HG02798 (cell line): ENCODE measurements around the gene AP1B1.
"Not testable (repeated sequence)": the region's sequence is repeated elsewhere in the genome, so short reads cannot be mapped to it uniquely, and the experiment has no call there.

Experiments
- ATAC-seq: cut with Tn5 transposase; IDR thresholded peaks from one replicate; pipeline ENCODE4 v1.9.1; 2021; ENCODE audit warnings: mild to moderate bottlenecking; ENCODE audit not compliant: unreplicated experiment, poor library complexity

The AP1B1 gene

GRCh38 chr22:29387921-29388758 lies at the start of gene AP1B1:
AP1B1 (minus strand) TSS chr22:29388570; CDS start chr22:29367243, 21,327 bp downstream.
- ATAC-seq = peak; percentile 94

DNA sequence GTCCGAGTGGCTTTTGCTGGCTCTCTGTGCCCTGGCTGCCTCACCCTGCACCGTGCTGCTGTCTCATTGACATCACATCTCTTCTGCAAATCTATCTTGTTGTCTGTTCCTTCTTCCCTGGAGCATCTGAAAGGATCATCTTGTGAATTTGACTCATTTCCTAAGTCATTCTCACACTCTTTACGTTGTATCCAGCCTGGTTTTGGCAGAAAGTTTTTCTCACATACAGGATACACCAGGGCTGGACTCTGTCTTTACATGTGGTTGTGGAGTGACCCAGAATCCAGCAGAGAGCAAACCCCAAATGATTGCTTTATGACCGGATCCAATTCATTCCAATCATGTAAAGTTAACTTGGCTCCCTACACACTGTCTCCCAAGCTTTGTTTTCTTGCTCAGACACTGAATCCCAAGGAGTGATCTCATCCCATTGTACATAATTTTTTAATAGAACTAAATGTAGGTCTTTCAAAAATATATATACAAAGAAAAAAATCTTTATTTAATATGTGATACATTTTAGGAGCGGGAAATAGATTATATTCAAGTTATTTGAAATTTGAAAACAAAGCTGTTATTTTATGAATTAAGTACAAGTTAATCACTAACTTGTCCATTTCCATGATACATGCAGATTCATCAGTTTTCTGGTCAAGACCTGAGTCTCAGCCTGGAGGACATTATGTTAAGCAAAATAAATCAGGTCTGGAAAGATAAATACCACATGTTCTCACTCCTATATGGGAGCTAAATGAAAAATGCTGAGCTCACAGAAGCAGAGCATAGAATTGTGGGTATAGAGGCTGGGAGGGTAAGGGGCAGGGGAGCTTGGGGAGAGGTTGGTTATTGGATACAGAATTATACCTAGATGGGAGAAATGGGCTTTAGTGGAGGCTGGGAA lies 47.1 kb upstream of the AP1B1 start:
- ATAC-seq = no peak

- ATAC-seq = no peak
Observed at GRCh38 chr22:29434288-29434687, 45.9 kb upstream of the AP1B1 start.

DNA sequence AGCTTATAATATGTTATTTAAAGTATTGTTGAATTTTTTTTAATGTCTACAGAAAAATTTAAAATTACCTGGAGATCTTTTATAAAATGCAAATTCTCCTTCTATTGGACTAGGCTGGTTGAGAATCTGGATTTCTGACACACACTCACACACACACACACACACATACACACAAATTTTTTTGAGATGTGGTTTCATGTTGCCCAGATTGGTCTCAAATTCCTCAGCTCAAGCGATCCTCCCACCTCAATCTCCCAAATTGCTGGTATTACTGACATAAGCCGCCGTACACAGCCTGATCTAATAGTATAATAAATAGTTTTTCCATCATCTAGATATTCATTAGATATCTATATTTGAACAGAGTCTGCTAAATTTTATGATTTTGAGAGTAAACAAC lies 45.5 kb upstream of the AP1B1 start:
- no peak for ATAC-seq

- no peak for ATAC-seq
Observed at GRCh38 chr22:29431986-29432385, 43.6 kb upstream of the AP1B1 start.

DNA sequence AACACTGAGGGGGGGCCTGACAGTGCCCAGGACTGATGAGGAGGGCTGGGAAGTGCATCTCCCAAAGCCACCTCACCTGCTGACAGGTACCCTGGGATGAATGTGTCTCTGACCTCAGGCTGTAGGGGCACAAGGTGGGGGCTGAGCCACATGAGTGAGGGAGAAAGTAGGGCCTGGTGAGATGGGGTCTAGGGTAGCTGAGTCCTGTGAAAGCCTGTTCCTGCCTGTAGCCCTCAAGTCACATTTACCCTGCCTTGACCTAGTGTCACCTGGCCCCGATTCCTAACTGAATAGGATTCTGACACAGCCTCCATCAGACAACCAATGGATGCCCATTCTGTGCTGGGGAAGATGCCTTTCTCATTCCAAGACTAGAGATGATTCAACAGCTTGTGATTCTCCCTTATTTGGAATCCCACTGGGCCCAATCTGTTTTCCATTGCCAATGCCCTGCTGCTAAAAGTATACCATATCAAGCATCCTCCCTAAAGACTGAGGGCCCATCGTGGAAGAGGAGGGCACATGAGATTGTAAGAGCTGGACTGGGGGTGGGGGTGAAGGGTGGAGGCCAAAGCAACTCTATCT lies 38.9 kb upstream of the AP1B1 start:
- no peak for ATAC-seq

- no peak for ATAC-seq
Observed at GRCh38 chr22:29426476-29426875, 38.1 kb upstream of the AP1B1 start.

GRCh38 chr22:29418704-29419103 lies 30.3 kb upstream of the AP1B1 start:
- ATAC-seq = not testable (repeated sequence)

DNA sequence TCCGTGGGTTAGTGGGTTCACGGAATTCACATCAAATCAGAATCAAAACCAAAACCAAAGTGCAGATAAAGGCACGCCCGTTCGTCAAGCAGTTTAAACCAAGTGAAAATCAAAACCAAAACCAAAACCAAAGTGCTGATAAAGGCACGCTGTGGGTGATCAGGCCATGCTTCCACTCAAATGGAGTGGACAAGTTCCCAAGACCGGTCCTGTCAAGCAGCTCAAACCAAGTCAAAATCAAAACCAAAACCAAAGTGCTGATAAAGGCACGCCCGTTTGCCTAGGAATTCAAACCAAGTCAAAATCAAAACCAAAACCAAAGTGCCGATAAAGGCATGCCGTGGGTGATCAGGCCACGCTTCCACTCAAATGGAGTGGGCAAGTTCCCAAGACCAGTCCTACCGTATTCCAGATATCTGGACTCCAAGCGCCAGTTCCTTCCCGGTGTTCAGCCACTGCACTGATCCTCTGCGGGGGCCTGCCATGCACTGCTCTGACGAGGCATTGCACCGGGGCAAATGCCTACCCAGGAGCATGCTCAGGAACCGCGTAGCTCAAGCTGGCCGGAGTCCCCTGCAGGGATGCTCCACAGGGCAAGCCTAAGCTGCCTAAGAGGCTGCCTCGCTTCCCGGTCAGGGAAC lies 26.7 kb upstream of the AP1B1 start:
- ATAC-seq = not testable (repeated sequence)

DNA sequence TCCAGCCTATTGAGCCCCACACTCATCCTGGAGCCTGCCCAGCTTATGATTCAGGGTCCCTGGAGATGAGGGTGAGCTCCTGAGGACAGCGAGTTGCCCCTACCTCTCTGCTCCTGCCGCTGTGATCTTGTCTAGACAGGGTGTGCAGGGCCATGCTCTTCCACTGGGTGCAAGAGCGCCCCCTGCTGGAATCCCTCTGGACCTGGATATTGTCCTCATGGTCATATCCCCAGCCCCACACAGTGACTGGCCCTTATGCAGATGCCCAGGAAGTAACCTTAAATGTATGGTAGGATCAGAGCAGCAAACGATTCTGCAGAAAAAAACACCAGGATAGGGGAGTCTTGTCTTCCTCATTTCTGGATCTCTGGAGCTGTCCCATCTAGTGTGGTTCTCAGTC lies 24.4 kb upstream of the AP1B1 start:
- not testable (repeated sequence) for ATAC-seq

- peak; percentile 54 for ATAC-seq
Observed at GRCh38 chr22:29411569-29412211, 23.3 kb upstream of the AP1B1 start.

DNA sequence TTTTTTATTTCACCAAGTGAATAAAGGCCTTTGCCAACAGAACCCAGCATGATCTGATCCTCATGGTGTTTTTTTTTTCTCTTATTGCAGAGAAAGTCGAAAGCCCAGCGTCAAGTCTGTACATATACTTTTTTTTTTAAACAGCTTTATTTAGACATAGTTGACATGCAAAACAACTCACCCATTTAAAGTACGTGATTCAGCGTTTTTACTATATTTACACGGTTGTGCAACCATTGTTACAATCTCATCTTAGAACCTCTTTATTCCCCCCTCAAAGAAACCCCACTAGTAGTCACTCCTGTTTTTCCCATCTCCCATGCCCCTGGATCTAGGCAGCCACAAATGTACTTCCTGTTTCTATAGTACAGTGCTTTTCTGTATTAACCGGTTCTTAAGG lies 20.6 kb upstream of the AP1B1 start:
- no peak for ATAC-seq

DNA sequence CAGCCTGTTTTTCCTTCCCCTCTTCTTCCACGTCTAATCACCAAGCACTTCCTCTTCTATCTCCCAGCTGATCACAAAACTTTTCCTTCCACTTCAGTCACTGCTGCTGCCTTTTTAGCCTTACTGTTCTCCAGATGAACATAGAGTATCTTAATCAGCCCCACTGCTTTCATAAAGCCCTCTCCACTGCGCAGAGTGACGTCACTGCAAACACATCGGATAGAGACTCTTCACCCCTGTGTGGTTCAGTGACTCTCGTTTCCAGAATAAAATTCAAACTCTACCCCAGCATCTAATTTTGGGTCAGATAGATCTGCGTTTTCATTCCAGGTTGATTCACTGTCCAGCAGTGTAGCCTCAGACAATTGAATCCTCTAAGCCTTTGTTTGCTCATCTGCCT lies 13.2 kb upstream of the AP1B1 start:
- ATAC-seq = not testable (repeated sequence)

GRCh38 chr22:29400576-29400975 lies 12.2 kb upstream of the AP1B1 start:
- no peak for ATAC-seq

DNA sequence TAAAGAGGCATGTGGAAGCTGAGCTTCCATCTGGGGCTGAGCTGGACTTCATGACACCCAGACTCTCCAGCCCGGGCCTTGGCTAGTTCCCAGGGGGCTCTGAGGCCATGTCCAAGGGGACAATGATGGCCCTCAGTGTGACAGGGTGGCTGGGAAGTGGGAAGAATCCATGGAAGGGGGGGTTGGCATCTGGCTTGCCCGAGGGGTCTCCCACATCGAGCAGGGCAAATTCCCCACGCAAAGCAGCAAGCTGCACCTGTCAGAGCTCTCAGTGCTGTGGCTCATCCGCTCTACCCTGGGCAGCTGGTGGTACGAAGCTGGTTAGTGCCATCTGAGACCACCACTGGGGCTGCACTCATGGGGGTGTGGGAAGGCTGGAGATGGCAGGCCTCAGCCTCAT lies 9.4 kb upstream of the AP1B1 start:
- ATAC-seq = no peak

- ATAC-seq = no peak
Observed at GRCh38 chr22:29396126-29396525, 7.8 kb upstream of the AP1B1 start.

GRCh38 chr22:29394931-29395581 lies 6.7 kb upstream of the AP1B1 start:
- peak; percentile 38 for ATAC-seq

- no peak for ATAC-seq
Observed at GRCh38 chr22:29393019-29393608, 4.7 kb upstream of the AP1B1 start.

GRCh38 chr22:29391546-29391945 lies 3.2 kb upstream of the AP1B1 start:
- ATAC-seq = no peak
